HepG2 (cell line): ENCODE data around the gene ZNF318. TPM values are rescaled to one million over a fixed set of nuclear protein-coding genes. Genes with fewer than 3 reads are reported as not detected.
A peak's percentile ranks its signal among the peaks of the same experiment; 100 is the strongest.

ENCODE experiments used
- ARNTL ChIP-seq: sonication (generic); formaldehyde crosslinking; IDR thresholded peaks from 2 replicates; pipeline ENCODE4 v1.4.0; 2020; ENCODE audit warnings: mild to moderate bottlenecking, missing genetic modification reagents
- CCDC6 ChIP-seq: sonication (generic); formaldehyde crosslinking; IDR thresholded peaks from 2 replicates; pipeline ENCODE4 v1.8.1; 2022; ENCODE audit warnings: mild to moderate bottlenecking, missing genetic modification reagents, moderate library complexity
- DR1 ChIP-seq: sonication (generic); formaldehyde crosslinking; IDR thresholded peaks from 2 replicates; pipeline ENCODE4 v1.8.0; 2021; ENCODE audit warnings: mild to moderate bottlenecking, missing genetic modification reagents, inconsistent platforms
- GABPA ChIP-seq, 2 experiments: IDR thresholded peaks; 2 replicates each; pipeline ENCODE4 v1.6.1; 2011 to 2016; ENCODE audit warnings: low read depth in 2 of 2, low read length in 1 of 2, missing biosample characterization in 1 of 2, missing genetic modification characterization in 1 of 2
- HIVEP1 ChIP-seq: sonication (generic); formaldehyde crosslinking; IDR thresholded peaks from 2 replicates; pipeline ENCODE4 v1.4.0; 2020; ENCODE audit warnings: mild to moderate bottlenecking, missing genetic modification reagents
- HMG20A ChIP-seq: IDR thresholded peaks from 2 replicates; pipeline ENCODE4 v1.6.1; 2016; ENCODE audit warnings: borderline replicate concordance
- ISX ChIP-seq: sonication (generic); formaldehyde crosslinking; conservative IDR thresholded peaks from 2 replicates; pipeline ENCODE4 v1.5.0; 2020; ENCODE audit warnings: missing genetic modification reagents
- JUN ChIP-seq: sonication (generic); formaldehyde crosslinking; IDR thresholded peaks from 2 replicates; pipeline ENCODE4 v1.4.0; 2020; ENCODE audit warnings: mild to moderate bottlenecking, missing genetic modification reagents
- MATR3 ChIP-seq: sonication (generic); formaldehyde crosslinking; IDR thresholded peaks from 2 replicates; pipeline ENCODE4 v1.4.0; 2020; ENCODE audit warnings: missing genetic modification reagents
- MTF2 ChIP-seq: sonication (generic); formaldehyde crosslinking; IDR thresholded peaks from 2 replicates; pipeline ENCODE4 v1.5.0; 2020; ENCODE audit warnings: missing genetic modification reagents, borderline replicate concordance
- MXD1 ChIP-seq: sonication (generic); formaldehyde crosslinking; IDR thresholded peaks from 2 replicates; pipeline ENCODE4 v1.4.0; 2020; ENCODE audit warnings: mild to moderate bottlenecking, missing genetic modification reagents
- NFIC ChIP-seq: IDR thresholded peaks from 2 replicates; pipeline ENCODE4 v1.6.1; 2012; ENCODE audit warnings: mild to moderate bottlenecking, low read length, inconsistent platforms
- PCBP2 ChIP-seq: fragments of 200-400 bp; formaldehyde crosslinking; optimal IDR thresholded peaks from 2 replicates; pipeline ENCODE3; 2018; ENCODE audit warnings: low read length, low read depth; ENCODE audit not compliant: poor library complexity, severe bottlenecking
- POLR2A ChIP-seq, 2 experiments: IDR thresholded peaks; 2 replicates each; pipeline ENCODE4 v1.6.1; 2011; ENCODE audit warnings: low read depth in 2 of 2, low read length in 2 of 2, mild to moderate bottlenecking in 1 of 2, moderate library complexity in 1 of 2; ENCODE audit not compliant: insufficient read depth in 1 of 2
- RNF2 ChIP-seq: fragments of 450-650 bp; conservative IDR thresholded peaks from 2 replicates; pipeline ENCODE4 v1.6.1; 2016; ENCODE audit warnings: low read depth
- SMYD3 ChIP-seq: sonication (generic); formaldehyde crosslinking; IDR thresholded peaks from 2 replicates; pipeline ENCODE4 v1.8.1; 2023; ENCODE audit warnings: mild to moderate bottlenecking, missing genetic modification reagents
- SNAI1 ChIP-seq: sonication (generic); formaldehyde crosslinking; IDR thresholded peaks from 2 replicates; pipeline ENCODE4 v1.5.0; 2020; ENCODE audit warnings: mild to moderate bottlenecking, missing genetic modification reagents, borderline replicate concordance
- ZBTB33 ChIP-seq: sonication (generic); formaldehyde crosslinking; IDR thresholded peaks from 2 replicates; pipeline ENCODE4 v1.4.0; 2020; ENCODE audit warnings: missing genetic modification reagents
- ZBTB7A ChIP-seq: sonication (generic); formaldehyde crosslinking; IDR thresholded peaks from 2 replicates; pipeline ENCODE4 v1.8.0; 2022; ENCODE audit warnings: mild to moderate bottlenecking, missing genetic modification reagents
- ZMYM4 ChIP-seq: sonication (generic); formaldehyde crosslinking; IDR thresholded peaks from 2 replicates; pipeline ENCODE4 v1.8.1; 2023; ENCODE audit warnings: mild to moderate bottlenecking, missing genetic modification reagents
- ZNF546 ChIP-seq: sonication (generic); formaldehyde crosslinking; conservative IDR thresholded peaks from 2 replicates; pipeline ENCODE4 v1.8.1; 2023; ENCODE audit warnings: mild to moderate bottlenecking, missing genetic modification reagents
- ZNF609 ChIP-seq: sonication (generic); formaldehyde crosslinking; IDR thresholded peaks from 2 replicates; pipeline ENCODE4 v1.4.0; 2020; ENCODE audit warnings: mild to moderate bottlenecking, missing genetic modification reagents, borderline replicate concordance
- ZNF709 ChIP-seq: sonication (generic); formaldehyde crosslinking; IDR thresholded peaks from 2 replicates; pipeline ENCODE4 v1.5.0; 2020; ENCODE audit warnings: mild to moderate bottlenecking, missing genetic modification reagents
- polyA plus RNA-seq, 8 experiments: library from polyadenylated mRNA; depleted of rRNA in 3 of 8; stranded (reverse) in 7 of 8; unstranded in 1 of 8; fragments of >200 nt; fragmentation: Illumina TruSeq in 4 of 8; extraction: Trizol in 4 of 8; gene quantifications; 2 replicates each; pipeline versions ENCODE4 v1.2.1 to v1.2.3, GENCODE V29; 2011 to 2016; ENCODE audit warnings: low read depth in 4 of 8, missing spikeins in 1 of 8, mixed read lengths in 1 of 8; ENCODE audit not compliant: insufficient read depth in 1 of 8
- total RNA-seq, 5 experiments: library from RNA; depleted of rRNA; stranded (reverse); fragments of >200 nt; fragmentation: Illumina TruSeq; extraction: Trizol; gene quantifications; 2 replicates each; pipeline ENCODE4 v1.2.3, GENCODE V29; 2016; ENCODE audit warnings: low read depth in 1 of 5

Gene ZNF318
- total and polyA plus RNA-seq, 2 of the 13 experiments (the other 11 are each of a cell fraction or from before 2014, with no cell fraction given) = 13.0 to 14.5 TPM

- TF ChIP-seq GABPA (IDR thresholded peaks at IDR 0.05; ENCODE audit: low read depth, low read length) (peak; percentile 40; the same call in 1 of the 2 replicates), GABPA (CRISPR knock-in tag; IDR thresholded peaks at IDR 0.05; ENCODE audit: low read depth) (peak; percentile 73), MATR3 (CRISPR knock-in tag) (no peak), ZBTB33 (no peak), POLR2A (IDR thresholded peaks at IDR 0.05; ENCODE audit: insufficient read depth in 1 of 2, low read depth in 2 of 2, low read length in 2 of 2) (peak in 1 of 2 experiments; percentile 59; a peak in 3 of 4 replicates), SNAI1 (CRISPR knock-in tag) (0 out of 2 replicates have a peak, but pooled peaks have one; percentile 65), ZNF609 (CRISPR knock-in tag) (no peak), ZNF546 (no peak), HIVEP1 (peak; percentile 85; the same call in 1 of the 2 replicates), ZBTB7A (CRISPR knock-in tag) (no peak), MTF2 (no peak), PCBP2 (no peak), CCDC6 (CRISPR knock-in tag) (no peak), SMYD3 (no peak), JUN (CRISPR knock-in tag) (0 out of 2 replicates have a peak, but pooled peaks have one; percentile 47), RNF2 (no peak), ARNTL (CRISPR knock-in tag) (peak; percentile 95), HMG20A (CRISPR knock-in tag) (0 out of 2 replicates have a peak, but pooled peaks have one; percentile 16), ZNF709 (CRISPR knock-in tag) (peak; percentile 58; the same call in 1 of the 2 replicates), MXD1 (peak; percentile 32; the same call in 1 of the 2 replicates), NFIC (no peak), ZMYM4 (CRISPR knock-in tag) (peak; percentile 86), DR1 (CRISPR knock-in tag) (no peak), ISX (no peak)
These were observed at the start of gene ZNF318 (continued) for GRCh38 chr6:43369174-43370002.
